ENCODE measurements around the gene CRMP1.

- TF ChIP-seq ARNT (IDR thresholded peaks at IDR 0.05) (no peak), E2F8 (IDR thresholded peaks at IDR 0.05; ENCODE audit: low read depth, partially characterized antibody) (no peak), ELF4 (CRISPR knock-in tag; IDR thresholded peaks at IDR 0.05) (no peak), ZNF274 (IDR thresholded peaks at IDR 0.05; ENCODE audit: borderline replicate concordance, low read depth, low read length) (no peak), EGR1 (conservative IDR thresholded peaks at IDR 0.05) (no peak), ATF6 (CRISPR knock-in tag; IDR thresholded peaks at IDR 0.05) (no peak), CHD1 (IDR thresholded peaks at IDR 0.05; ENCODE audit: low read length) (no peak), KDM5B (IDR thresholded peaks at IDR 0.05; ENCODE audit: insufficient replicate concordance, low read depth, low read length) (no peak), NFE2L1 (tag; IDR thresholded peaks at IDR 0.05; ENCODE audit: borderline replicate concordance, low read depth) (no peak), PATZ1 (CRISPR knock-in tag; IDR thresholded peaks at IDR 0.05; ENCODE audit: borderline replicate concordance) (no peak)
These were observed 47.6 kb downstream of the CRMP1 start for GRCh38 chr4:5845035-5845905.
